ENCODE measurements around the gene JMJD1C.

The JMJD1C gene

GRCh38 chr10:63266391-63267316, 199.1 kb downstream of the JMJD1C start:
- Histone ChIP-seq H3K27me3 (replicated peaks; ENCODE audit: insufficient read depth, low read length) (no peaks in the 10 kb centered on the region), H3K27ac (ENCODE audit: low read length) (peak overlapping the region; percentile 86; the same call in 1 of the 2 replicates), H3K9me2 (replicated peaks; ENCODE audit: insufficient read depth, low read length) (no peaks in the 10 kb centered on the region), H3K9me3 (replicated peaks; ENCODE audit: insufficient read depth, low read length) (no peaks in the 10 kb centered on the region), H2AFZ (ENCODE audit: low read length) (no peak overlapping the region), H3K79me2 (ENCODE audit: low read length) (peaks cover 92% of the 10 kb centered on the region), H3K4me2 (ENCODE audit: low read depth, low read length) (peak overlapping the region; percentile 56), H3K36me3 (replicated peaks; ENCODE audit: insufficient read depth, low read length) (no peaks in the 10 kb centered on the region; the same call in 1 of the 2 replicates), H3F3A (ENCODE audit: insufficient read depth, low read length) (peaks cover 36% of the 10 kb centered on the region), H3K4me3 (ENCODE audit: low read length) (peak overlapping the region; percentile 63), H3K9ac (ENCODE audit: low read length) (peak overlapping the region; percentile 86), H3K4me1 (ENCODE audit: low read length) (peaks cover 20% of the 10 kb centered on the region), H4K20me1 (ENCODE audit: insufficient read depth, low read length) (no peaks in the 10 kb centered on the region)
- peak; percentile 18 for DNase-seq
- no peak for TF ChIP-seq EZH2 (optimal IDR thresholded peaks at IDR 0.05; ENCODE audit: low read depth, low read length)
- no peak for TF ChIP-seq EZH2phosphoT487 (IDR thresholded peaks at IDR 0.05; ENCODE audit: low read length)
- no peak for TF ChIP-seq CTCF (IDR thresholded peaks at IDR 0.05; ENCODE audit: low read length)

DNA sequence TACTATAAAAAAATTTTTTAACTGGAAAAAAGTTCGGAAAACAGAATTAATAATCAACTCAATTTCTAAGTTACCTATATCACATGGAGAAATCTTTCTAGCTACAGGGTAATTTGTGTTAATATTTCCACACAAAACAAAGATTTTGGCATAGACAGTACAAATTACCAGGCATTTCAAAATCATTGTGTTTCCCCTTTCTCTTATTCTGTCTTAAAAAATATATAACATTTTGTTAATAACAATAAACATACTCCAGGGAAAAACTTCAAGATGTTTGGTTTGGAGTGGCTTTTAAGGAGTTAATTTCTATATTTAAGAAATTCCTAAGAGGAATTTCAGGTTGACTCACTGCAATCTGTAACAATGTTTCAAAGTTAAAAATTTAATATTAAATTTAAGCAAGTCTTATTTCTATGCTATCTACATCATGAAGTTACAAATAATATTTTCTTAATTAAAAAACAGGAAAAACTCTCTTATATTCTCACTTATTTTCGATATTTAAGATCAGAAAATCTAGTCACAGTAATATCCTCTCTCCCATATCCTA, 200.0 kb downstream of the JMJD1C start:
- Histone ChIP-seq H3K4me1 (ENCODE audit: low read length) (peaks cover 25% of the 10 kb centered on the region), H3K9me3 (replicated peaks; ENCODE audit: insufficient read depth, low read length) (no peaks in the 10 kb centered on the region), H3K27ac (ENCODE audit: low read length) (peak overlapping the region; percentile 86; the same call in 1 of the 2 replicates), H3F3A (ENCODE audit: insufficient read depth, low read length) (peaks cover 36% of the 10 kb centered on the region), H3K36me3 (replicated peaks; ENCODE audit: insufficient read depth, low read length) (no peaks in the 10 kb centered on the region; the same call in 1 of the 2 replicates), H3K79me2 (ENCODE audit: low read length) (peaks cover 94% of the 10 kb centered on the region), H3K9ac (ENCODE audit: low read length) (peak overlapping the region; percentile 86; the same call in 1 of the 2 replicates), H3K27me3 (replicated peaks; ENCODE audit: insufficient read depth, low read length) (no peaks in the 10 kb centered on the region), H3K4me2 (ENCODE audit: low read depth, low read length) (peak overlapping the region; percentile 56), H4K20me1 (ENCODE audit: insufficient read depth, low read length) (no peaks in the 10 kb centered on the region), H3K4me3 (ENCODE audit: low read length) (peak overlapping the region; percentile 63), H3K9me2 (replicated peaks; ENCODE audit: insufficient read depth, low read length) (no peaks in the 10 kb centered on the region), H2AFZ (ENCODE audit: low read length) (no peak overlapping the region)
- no peak for DNase-seq
- no peak for TF ChIP-seq EZH2phosphoT487 (IDR thresholded peaks at IDR 0.05; ENCODE audit: low read length)
- no peak for TF ChIP-seq CTCF (IDR thresholded peaks at IDR 0.05; ENCODE audit: low read length)
- no peak for TF ChIP-seq EZH2 (optimal IDR thresholded peaks at IDR 0.05; ENCODE audit: low read depth, low read length)

DNA sequence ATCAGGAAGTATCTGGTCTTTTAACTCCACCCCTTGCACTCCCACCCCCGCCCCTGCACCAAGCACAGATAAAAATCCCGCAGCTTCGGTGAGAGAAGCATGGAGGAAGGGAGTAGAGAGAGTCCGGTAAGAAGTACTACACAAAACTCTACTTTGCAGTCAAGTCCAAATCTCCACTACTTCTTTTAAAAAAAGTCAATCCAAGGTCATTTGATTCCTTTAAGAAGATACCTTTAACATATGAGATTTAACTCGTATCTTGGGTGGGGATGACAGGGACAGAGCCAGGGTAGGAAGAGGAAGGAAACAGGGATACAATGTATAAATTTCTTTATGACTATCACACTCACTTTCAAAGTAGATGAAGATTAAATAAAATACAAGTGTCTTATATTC, 200.6 kb downstream of the JMJD1C start:
- peaks cover 27% of the 10 kb centered on the region for H3K4me1 ChIP-seq (ENCODE audit: low read length)
- H3K9ac ChIP-seq (ENCODE audit: low read length): peak overlapping the region; percentile 86; the same call in 1 of the 2 replicates
- peak overlapping the region; percentile 33; the same call in 1 of the 2 replicates for H3K27ac ChIP-seq (ENCODE audit: low read length)
- H3K4me3 ChIP-seq (ENCODE audit: low read length): peak overlapping the region; percentile 63
- TF ChIP-seq CTCF (IDR thresholded peaks at IDR 0.05; ENCODE audit: low read length): no peak
- no peak for TF ChIP-seq EZH2phosphoT487 (IDR thresholded peaks at IDR 0.05; ENCODE audit: low read length)
- TF ChIP-seq EZH2 (optimal IDR thresholded peaks at IDR 0.05; ENCODE audit: low read depth, low read length): no peak
- H3F3A ChIP-seq (ENCODE audit: insufficient read depth, low read length): peaks cover 36% of the 10 kb centered on the region
- peak overlapping the region; percentile 56 for H3K4me2 ChIP-seq (ENCODE audit: low read depth, low read length)
- H3K9me2 ChIP-seq (replicated peaks; ENCODE audit: insufficient read depth, low read length): no peaks in the 10 kb centered on the region
- no peaks in the 10 kb centered on the region for H3K27me3 ChIP-seq (replicated peaks; ENCODE audit: insufficient read depth, low read length)
- H3K9me3 ChIP-seq (replicated peaks; ENCODE audit: insufficient read depth, low read length): no peaks in the 10 kb centered on the region
- DNase-seq: peak; percentile 51
- no peaks in the 10 kb centered on the region for H4K20me1 ChIP-seq (ENCODE audit: insufficient read depth, low read length)
- peaks cover 94% of the 10 kb centered on the region for H3K79me2 ChIP-seq (ENCODE audit: low read length)
- no peaks in the 10 kb centered on the region; the same call in 1 of the 2 replicates for H3K36me3 ChIP-seq (replicated peaks; ENCODE audit: insufficient read depth, low read length)
- no peak overlapping the region for H2AFZ ChIP-seq (ENCODE audit: low read length)

Data from MM.1S (cell line).